Activated CD8-positive, alpha-beta memory T cell treated with anti-CD3 and anti-CD28 coated beads, Interleukin-2, amount 10 ng/mL, durations not matched to agents 7 days and 5 days (primary cell): ENCODE results near the gene PTHLH. TPM values are rescaled to one million over a fixed set of nuclear protein-coding genes. Genes with fewer than 3 reads are reported as not detected.

Source experiments
- ATAC-seq: fragments of 150-1000 bp; cut with Tn5 transposase; one replicate; pipeline ENCODE4 v1.10.0; 2021; ENCODE audit warnings: moderate library complexity
- CTCF ChIA-PET: fragments of 350-600 bp; sonication (Branson Sonifier 250); formaldehyde crosslinking; loops from one replicate; lab custom pipeline; 2021; ENCODE audit warnings: antibody characterized with exemption; lab: Charles Lee
- DNase-seq: peaks from one replicate; pipeline ENCODE4 v3.0.0-alpha.2; 2020
- H3K27ac Mint-ChIP-seq: one replicate; pipeline ENCODE4 v1.8.0; 2021; ENCODE audit warnings: mild to moderate bottlenecking, mixed read lengths
- H3K27me3 Mint-ChIP-seq: one replicate; pipeline ENCODE4 v1.8.0; 2021; ENCODE audit warnings: mixed read lengths
- H3K36me3 Mint-ChIP-seq: one replicate; pipeline ENCODE4 v1.8.0; 2021; ENCODE audit warnings: mild to moderate bottlenecking, mixed read lengths
- H3K4me1 Mint-ChIP-seq: one replicate; pipeline ENCODE4 v1.8.0; 2021; ENCODE audit warnings: mixed read lengths
- H3K4me3 Mint-ChIP-seq: one replicate; pipeline ENCODE4 v1.8.0; 2021; ENCODE audit warnings: mild to moderate bottlenecking, moderate library complexity, mixed read lengths
- H3K9me3 Mint-ChIP-seq: one replicate; pipeline ENCODE4 v1.8.0; 2022; ENCODE audit warnings: low read depth, mixed read lengths
- total RNA-seq, 2 experiments: library from RNA; stranded (reverse); gene quantifications; one replicate each; pipeline ENCODE4 v1.2.3, GENCODE V29; 2021

Gene PTHLH
- total RNA-seq, 2 experiments from 2014 or later: 0.35 TPM; not detected in 1

DNA sequence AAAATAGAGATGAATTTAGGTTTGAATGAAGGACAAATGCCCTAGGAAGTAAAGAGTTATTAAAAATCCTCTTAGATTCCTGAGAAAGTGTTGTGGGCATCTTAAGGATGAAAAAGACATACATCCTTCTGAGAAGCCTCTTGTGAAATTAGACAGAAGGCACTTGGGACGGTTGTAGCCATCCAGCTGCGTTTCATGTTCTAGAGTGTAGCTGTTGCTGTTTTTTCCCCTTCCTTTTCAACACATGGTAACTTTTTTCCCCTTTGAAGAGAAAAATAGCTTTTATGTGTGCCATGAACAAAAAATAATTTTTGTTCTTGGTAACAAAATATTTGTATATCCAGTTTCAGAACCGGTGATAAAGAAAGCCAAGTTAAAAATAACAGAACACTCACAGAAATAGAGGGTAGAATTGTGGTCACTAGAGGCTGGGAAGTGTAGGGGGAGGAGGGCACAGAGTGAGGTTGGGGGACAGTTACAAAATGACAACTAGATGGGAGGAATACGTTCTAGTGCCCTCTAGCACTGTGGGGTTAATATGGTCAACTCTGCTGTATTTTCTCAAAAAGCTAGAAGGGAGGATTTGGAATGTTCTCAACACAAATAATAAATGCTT is 58.4 kb downstream of the PTHLH start:
- DNase-seq (no peak), ATAC-seq (no peak)
- no peaks in the 10 kb centered on the region for H3K36me3 Mint-ChIP-seq
- no peaks in the 10 kb centered on the region for H3K9me3 Mint-ChIP-seq
- CTCF ChIA-PET: no interaction called here
- no peak overlapping the region for H3K27ac Mint-ChIP-seq
- H3K4me3 Mint-ChIP-seq: no peak overlapping the region
- no peaks in the 10 kb centered on the region for H3K4me1 Mint-ChIP-seq
- H3K27me3 Mint-ChIP-seq: peaks cover 11% of the 10 kb centered on the region

DNA sequence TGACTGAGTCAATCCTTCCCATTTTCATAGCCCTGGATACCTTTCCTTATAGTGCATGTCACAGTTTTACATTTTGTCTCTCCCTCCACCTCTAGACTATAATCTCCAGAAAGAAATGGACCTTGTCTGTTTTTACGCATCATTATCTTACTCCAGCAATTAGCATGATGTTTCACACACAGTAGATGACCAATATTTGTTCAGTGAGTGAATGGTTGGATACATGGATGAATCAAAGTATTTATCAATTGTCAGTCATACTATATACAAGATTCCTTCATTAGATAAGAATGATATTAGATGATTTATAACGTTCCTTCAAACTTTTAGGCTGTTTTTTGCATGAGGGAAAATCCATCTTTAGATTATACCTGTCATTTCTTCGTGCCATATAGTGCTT is 61.1 kb downstream of the PTHLH start:
- Mint-ChIP-seq H3K27ac (no peak overlapping the region), H3K4me1 (no peaks in the 10 kb centered on the region), H3K27me3 (peaks cover 6% of the 10 kb centered on the region), H3K4me3 (no peak overlapping the region), H3K36me3 (no peaks in the 10 kb centered on the region), H3K9me3 (no peaks in the 10 kb centered on the region)
- DNase-seq (no peak), ATAC-seq (no peak)
- CTCF ChIA-PET: no interaction called here

Other genes with a start within 250 kb of the PTHLH start
- 10 to 100 TPM; 12.6 to 14.7 TPM for gene KLHL42, start 192.5 kb downstream of the PTHLH start, total RNA-seq
- gene MANSC4, start 192.5 kb downstream of the PTHLH start, total RNA-seq: not detected
- 10 to 100 TPM; 18.3 to 22.9 TPM for gene CCDC91, start 217.7 kb upstream of the PTHLH start, total RNA-seq